ENCODE results near the gene TMEM17.
A peak's percentile ranks its signal among the peaks of the same experiment; 100 is the strongest.

The TMEM17 gene

GRCh38 chr2:62461707-62462106 is 44.3 kb downstream of the TMEM17 start:
- no peak for TF ChIP-seq ZNF70 (CRISPR knock-in tag; IDR thresholded peaks at IDR 0.05)
- peak; percentile 34 for TF ChIP-seq ISL1 (CRISPR knock-in tag; IDR thresholded peaks at IDR 0.05)
- no peak for TF ChIP-seq BACH2 (CRISPR knock-in tag; IDR thresholded peaks at IDR 0.05; ENCODE audit: borderline replicate concordance)
- ATAC-seq: peak; percentile 72

DNA sequence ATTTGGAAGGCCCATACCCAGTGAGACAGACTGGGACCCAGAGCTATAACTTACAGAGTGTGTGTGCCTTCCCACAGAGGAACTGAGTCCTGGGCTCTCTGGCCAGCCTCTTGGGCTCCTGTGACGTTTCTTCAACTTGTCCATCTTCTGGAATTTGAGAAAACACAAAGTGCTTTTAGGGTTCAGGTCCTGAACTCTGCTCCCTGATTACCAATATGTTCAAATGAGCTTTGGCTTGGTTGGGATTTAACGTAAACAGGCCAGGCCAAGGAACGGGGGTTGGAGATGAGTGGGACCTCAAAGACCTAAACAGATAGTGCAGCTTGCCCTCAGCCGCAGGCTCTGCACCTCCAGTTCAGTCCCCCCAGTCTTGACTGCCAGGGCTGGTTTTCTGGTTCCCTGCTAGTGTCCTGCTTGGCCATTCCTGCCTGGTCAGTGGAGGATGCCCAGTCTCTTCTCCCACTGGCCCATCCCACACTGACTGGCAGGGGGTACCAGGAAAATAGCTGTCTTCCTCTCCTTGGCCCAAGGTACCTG is 44.9 kb downstream of the TMEM17 start:
- TF ChIP-seq TCF4 (CRISPR knock-in tag; IDR thresholded peaks at IDR 0.05; ENCODE audit: borderline replicate concordance) (no peak), BACH2 (CRISPR knock-in tag; IDR thresholded peaks at IDR 0.05; ENCODE audit: borderline replicate concordance) (no peak), SNAI2 (CRISPR knock-in tag; IDR thresholded peaks at IDR 0.05) (no peak), ARNTL (CRISPR knock-in tag; IDR thresholded peaks at IDR 0.05; ENCODE audit: borderline replicate concordance, low read depth) (no peak), ZFP3 (CRISPR knock-in tag; IDR thresholded peaks at IDR 0.05) (no peak)
- no peak for ATAC-seq

DNA sequence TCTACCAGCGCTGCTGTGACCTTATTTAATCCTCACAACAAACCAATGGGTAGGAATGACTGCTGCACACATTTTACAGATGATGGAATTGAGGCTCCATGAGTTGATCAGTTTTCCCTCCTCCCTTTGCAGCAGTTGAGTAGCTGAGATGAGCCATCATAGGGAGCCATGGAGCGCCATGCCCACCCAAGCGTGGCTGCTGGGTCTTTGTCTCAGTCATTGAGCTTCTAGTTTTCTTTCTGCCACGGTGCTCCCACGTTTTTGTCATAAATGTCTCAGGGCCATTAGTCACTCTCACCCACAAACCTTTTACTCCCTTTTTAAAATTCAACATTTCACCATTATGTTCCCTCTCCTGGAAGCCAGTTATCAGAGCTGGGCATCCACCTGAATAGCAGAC is 45.8 kb downstream of the TMEM17 start:
- ATAC-seq: no peak

DNA sequence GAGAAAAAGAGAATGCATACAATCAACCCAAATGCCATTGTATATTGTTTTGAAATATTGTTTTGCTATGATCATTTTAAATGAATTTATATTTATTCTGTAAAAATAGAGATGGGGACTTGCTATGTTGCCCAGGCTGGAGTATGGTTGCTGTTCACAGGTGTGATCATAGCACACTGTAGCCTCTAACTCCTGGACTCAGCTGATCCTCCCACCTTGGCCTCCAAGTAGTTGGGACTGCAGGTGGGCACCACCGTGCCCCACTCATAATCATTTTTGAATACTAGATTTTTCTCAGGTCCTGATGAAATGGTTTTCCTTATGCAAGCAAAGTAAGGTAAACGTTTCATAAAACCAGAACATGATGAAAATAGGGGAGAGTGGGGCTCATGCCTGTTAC is 46.3 kb downstream of the TMEM17 start:
- TF ChIP-seq POU6F1 (CRISPR knock-in tag; IDR thresholded peaks at IDR 0.05; ENCODE audit: borderline replicate concordance, low read depth): no peak
- TF ChIP-seq OSR1 (CRISPR knock-in tag; IDR thresholded peaks at IDR 0.05): no peak
- TF ChIP-seq ZNF8 (CRISPR knock-in tag; IDR thresholded peaks at IDR 0.05): no peak
- TF ChIP-seq BACH2 (CRISPR knock-in tag; IDR thresholded peaks at IDR 0.05; ENCODE audit: borderline replicate concordance): no peak
- no peak for TF ChIP-seq ESRRG (CRISPR knock-in tag; IDR thresholded peaks at IDR 0.05)
- no peak for TF ChIP-seq ZC3H10 (CRISPR knock-in tag; IDR thresholded peaks at IDR 0.05)
- TF ChIP-seq, protein P1, sequence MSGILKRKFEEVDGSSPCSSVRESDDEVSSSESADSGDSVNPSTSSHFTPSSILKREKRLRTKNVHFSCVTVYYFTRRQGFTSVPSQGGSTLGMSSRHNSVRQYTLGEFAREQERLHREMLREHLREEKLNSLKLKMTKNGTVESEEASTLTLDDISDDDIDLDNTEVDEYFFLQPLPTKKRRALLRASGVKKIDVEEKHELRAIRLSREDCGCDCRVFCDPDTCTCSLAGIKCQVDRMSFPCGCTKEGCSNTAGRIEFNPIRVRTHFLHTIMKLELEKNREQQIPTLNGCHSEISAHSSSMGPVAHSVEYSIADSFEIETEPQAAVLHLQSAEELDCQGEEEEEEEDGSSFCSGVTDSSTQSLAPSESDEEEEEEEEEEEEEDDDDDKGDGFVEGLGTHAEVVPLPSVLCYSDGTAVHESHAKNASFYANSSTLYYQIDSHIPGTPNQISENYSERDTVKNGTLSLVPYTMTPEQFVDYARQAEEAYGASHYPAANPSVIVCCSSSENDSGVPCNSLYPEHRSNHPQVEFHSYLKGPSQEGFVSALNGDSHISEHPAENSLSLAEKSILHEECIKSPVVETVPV (CRISPR knock-in tag; IDR thresholded peaks at IDR 0.05): no peak
- ATAC-seq: no peak

More for the DNA sequence above, 45.8 kb downstream of the TMEM17 start:
- TF ChIP-seq GLIS3 (CRISPR knock-in tag; IDR thresholded peaks at IDR 0.05): no peak
- TF ChIP-seq ZFP3 (CRISPR knock-in tag; IDR thresholded peaks at IDR 0.05): no peak
- TF ChIP-seq OSR1 (CRISPR knock-in tag; IDR thresholded peaks at IDR 0.05): no peak
- TF ChIP-seq BACH2 (CRISPR knock-in tag; IDR thresholded peaks at IDR 0.05; ENCODE audit: borderline replicate concordance): no peak
- TF ChIP-seq, protein P1 (CRISPR knock-in tag; IDR thresholded peaks at IDR 0.05): no peak
- no peak for TF ChIP-seq RARB (CRISPR knock-in tag; IDR thresholded peaks at IDR 0.05)
- no peak for TF ChIP-seq ARNTL (CRISPR knock-in tag; IDR thresholded peaks at IDR 0.05; ENCODE audit: borderline replicate concordance, low read depth)

DNA sequence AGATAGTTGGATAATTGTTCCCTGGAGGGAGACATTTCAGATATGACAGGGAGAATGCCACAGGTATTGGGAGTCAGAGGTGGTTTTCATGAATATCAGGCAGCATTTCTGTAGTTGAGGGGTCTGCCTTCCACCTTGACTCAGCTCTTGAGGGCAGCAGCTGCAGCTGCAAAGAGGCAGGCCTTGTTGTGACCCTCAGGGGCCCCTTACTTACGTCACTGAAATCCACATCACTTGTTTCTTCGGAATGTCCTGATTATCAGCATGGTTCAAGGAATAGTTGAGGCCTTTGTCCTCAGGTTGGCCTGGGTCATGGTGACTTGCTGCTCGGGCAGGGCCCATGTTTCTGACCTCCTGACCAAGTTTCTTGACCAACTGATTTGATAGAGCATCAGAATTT is 46.9 kb downstream of the TMEM17 start:
- no peak for ATAC-seq

More for the DNA sequence above, 46.9 kb downstream of the TMEM17 start:
- TF ChIP-seq OSR1 (CRISPR knock-in tag; IDR thresholded peaks at IDR 0.05) (no peak), ZC3H10 (CRISPR knock-in tag; IDR thresholded peaks at IDR 0.05) (no peak), CREB5 (CRISPR knock-in tag; IDR thresholded peaks at IDR 0.05; ENCODE audit: low read depth) (no peak), TSHZ2 (CRISPR knock-in tag; IDR thresholded peaks at IDR 0.05) (no peak), TCF4 (CRISPR knock-in tag; IDR thresholded peaks at IDR 0.05; ENCODE audit: borderline replicate concordance) (no peak), ESRRG (CRISPR knock-in tag; IDR thresholded peaks at IDR 0.05) (no peak), ZNF8 (CRISPR knock-in tag; IDR thresholded peaks at IDR 0.05) (no peak), GLIS3 (CRISPR knock-in tag; IDR thresholded peaks at IDR 0.05) (no peak), ZNF70 (CRISPR knock-in tag; IDR thresholded peaks at IDR 0.05) (no peak), BACH2 (CRISPR knock-in tag; IDR thresholded peaks at IDR 0.05; ENCODE audit: borderline replicate concordance) (no peak), PPARA (CRISPR knock-in tag; IDR thresholded peaks at IDR 0.05; ENCODE audit: borderline replicate concordance) (no peak), POU6F1 (CRISPR knock-in tag; IDR thresholded peaks at IDR 0.05; ENCODE audit: borderline replicate concordance, low read depth) (no peak)
- TF ChIP-seq, protein P1 (CRISPR knock-in tag; IDR thresholded peaks at IDR 0.05): no peak
